Measurements from ENCODE around the gene NBEAL2. TPM values are rescaled to one million over a fixed set of nuclear protein-coding genes. Genes with fewer than 3 reads are reported as not detected.

Gene NBEAL2
- total and polyA plus RNA-seq, 2 experiments from 2014 or later: 38.6 to 42.2 TPM

DNA sequence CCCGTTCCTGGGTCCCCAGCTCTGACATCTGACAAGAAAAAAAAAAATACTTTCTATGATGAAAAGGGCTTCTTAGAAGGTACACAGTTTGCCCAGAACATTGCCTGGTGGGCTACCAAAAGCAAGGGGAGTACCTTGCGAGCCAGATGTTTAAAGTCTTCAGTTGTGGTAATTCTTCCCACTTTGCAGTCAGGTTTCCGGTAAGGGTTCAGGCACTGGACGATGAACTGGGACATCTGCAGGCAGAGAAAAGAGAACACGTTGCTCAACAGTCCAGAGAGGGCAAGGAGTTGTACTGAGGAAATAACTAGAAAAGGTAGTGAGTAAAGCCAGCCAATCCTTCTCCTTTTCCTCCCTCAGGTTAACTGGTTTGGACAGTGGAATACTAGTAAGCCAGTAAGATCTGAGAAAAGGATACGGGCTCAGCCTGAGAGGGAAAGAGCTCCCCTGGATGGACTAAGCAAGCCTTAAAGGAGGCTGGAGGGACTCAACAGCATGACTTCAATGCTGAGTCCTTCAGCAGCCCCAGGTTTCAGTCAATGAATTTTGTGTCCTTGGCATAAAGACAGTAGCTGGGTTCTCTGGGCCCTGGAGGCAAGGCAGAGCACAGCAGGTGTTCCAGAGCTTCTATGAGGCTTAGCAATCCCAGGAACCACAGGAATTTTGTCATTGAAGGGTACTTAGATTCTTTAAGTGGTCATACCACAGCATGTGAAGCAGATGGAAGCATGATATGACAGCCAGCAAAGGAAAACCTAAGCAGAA, 38.2 kb downstream of the NBEAL2 start:
- peaks cover 11% of the 10 kb centered on the region for H3K4me1 ChIP-seq (ENCODE audit: insufficient read depth)
- TF ChIP-seq EZH2 (IDR thresholded peaks at IDR 0.05; ENCODE audit: borderline replicate concordance) (no peak), EZH2phosphoT487 (IDR thresholded peaks at IDR 0.05; ENCODE audit: low read depth, severe bottlenecking, unreplicated experiment) (no peak)
- TF ChIP-seq, protein P1, sequence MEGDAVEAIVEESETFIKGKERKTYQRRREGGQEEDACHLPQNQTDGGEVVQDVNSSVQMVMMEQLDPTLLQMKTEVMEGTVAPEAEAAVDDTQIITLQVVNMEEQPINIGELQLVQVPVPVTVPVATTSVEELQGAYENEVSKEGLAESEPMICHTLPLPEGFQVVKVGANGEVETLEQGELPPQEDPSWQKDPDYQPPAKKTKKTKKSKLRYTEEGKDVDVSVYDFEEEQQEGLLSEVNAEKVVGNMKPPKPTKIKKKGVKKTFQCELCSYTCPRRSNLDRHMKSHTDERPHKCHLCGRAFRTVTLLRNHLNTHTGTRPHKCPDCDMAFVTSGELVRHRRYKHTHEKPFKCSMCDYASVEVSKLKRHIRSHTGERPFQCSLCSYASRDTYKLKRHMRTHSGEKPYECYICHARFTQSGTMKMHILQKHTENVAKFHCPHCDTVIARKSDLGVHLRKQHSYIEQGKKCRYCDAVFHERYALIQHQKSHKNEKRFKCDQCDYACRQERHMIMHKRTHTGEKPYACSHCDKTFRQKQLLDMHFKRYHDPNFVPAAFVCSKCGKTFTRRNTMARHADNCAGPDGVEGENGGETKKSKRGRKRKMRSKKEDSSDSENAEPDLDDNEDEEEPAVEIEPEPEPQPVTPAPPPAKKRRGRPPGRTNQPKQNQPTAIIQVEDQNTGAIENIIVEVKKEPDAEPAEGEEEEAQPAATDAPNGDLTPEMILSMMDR (IDR thresholded peaks at IDR 0.05; ENCODE audit: poor library complexity): no peak
- H3K4me3 ChIP-seq: no peak overlapping the region
- H4K20me1 ChIP-seq (ENCODE audit: insufficient read depth, poor library complexity, severe bottlenecking): peaks cover 9% of the 10 kb centered on the region
- no peaks in the 10 kb centered on the region for H3K27me3 ChIP-seq
- H3K9me2 ChIP-seq (replicated peaks; ENCODE audit: insufficient read depth): no peaks in the 10 kb centered on the region
- DNase-seq (ENCODE audit: low spot score): no peak
- WGBS (ENCODE audit: low lambda C conversion rate, missing lambda C conversion rate): 96% methylated on average over 6 of the region's 6 CpGs
- H3K27ac ChIP-seq: peak overlapping the region; percentile 40
- H2AFZ ChIP-seq: no peak overlapping the region
- peaks cover 26% of the 10 kb centered on the region for H3K79me2 ChIP-seq
- H3K36me3 ChIP-seq (replicated peaks; ENCODE audit: insufficient read depth, low read depth): no peaks in the 10 kb centered on the region
- H3K4me2 ChIP-seq: no peak overlapping the region
- H3K9me3 ChIP-seq (ENCODE audit: low read depth): no peaks in the 10 kb centered on the region

GRCh38 chr3:47018269-47018611, 38.8 kb downstream of the NBEAL2 start:
- peaks cover 11% of the 10 kb centered on the region for H3K4me1 ChIP-seq (ENCODE audit: insufficient read depth)
- H3K4me2 ChIP-seq: no peak overlapping the region
- H4K20me1 ChIP-seq (ENCODE audit: insufficient read depth, poor library complexity, severe bottlenecking): peaks cover 9% of the 10 kb centered on the region
- no peaks in the 10 kb centered on the region for H3K27me3 ChIP-seq
- no peak overlapping the region for H2AFZ ChIP-seq
- no peak for DNase-seq (ENCODE audit: low spot score)
- no peaks in the 10 kb centered on the region for H3K9me3 ChIP-seq (ENCODE audit: low read depth)
- peaks cover 27% of the 10 kb centered on the region for H3K79me2 ChIP-seq
- TF ChIP-seq EZH2phosphoT487 (IDR thresholded peaks at IDR 0.05; ENCODE audit: low read depth, severe bottlenecking, unreplicated experiment): no peak
- TF ChIP-seq EZH2 (IDR thresholded peaks at IDR 0.05; ENCODE audit: borderline replicate concordance): no peak
- TF ChIP-seq, protein P1 (IDR thresholded peaks at IDR 0.05; ENCODE audit: poor library complexity): no peak
- H3K4me3 ChIP-seq: no peak overlapping the region
- H3K36me3 ChIP-seq (replicated peaks; ENCODE audit: insufficient read depth, low read depth): no peaks in the 10 kb centered on the region
- H3K9me2 ChIP-seq (replicated peaks; ENCODE audit: insufficient read depth): no peaks in the 10 kb centered on the region
- peak overlapping the region; percentile 40 for H3K27ac ChIP-seq

DNA sequence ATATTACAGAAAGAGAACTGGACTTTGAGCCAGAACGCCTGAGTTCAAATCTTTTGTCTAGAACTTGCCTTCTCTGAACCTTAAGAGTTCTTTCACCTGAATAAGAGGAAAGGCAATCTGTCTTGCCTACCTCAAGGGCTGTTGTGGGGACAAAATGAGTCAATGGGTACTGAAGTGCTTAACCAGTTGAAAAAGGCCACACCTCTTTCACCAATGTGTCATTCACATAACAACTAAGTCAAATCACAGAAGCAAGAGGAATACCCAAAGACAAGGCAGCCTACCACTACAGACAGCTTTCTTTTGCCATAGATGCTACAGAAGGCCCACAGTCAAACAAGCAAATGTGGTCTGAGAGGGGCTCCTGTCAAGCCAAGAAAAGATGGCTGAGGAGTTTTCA, 39.7 kb downstream of the NBEAL2 start:
- H4K20me1 ChIP-seq (ENCODE audit: insufficient read depth, poor library complexity, severe bottlenecking): peaks cover 9% of the 10 kb centered on the region
- WGBS (ENCODE audit: low lambda C conversion rate, missing lambda C conversion rate): 95% methylated on average over 1 of the region's 1 CpG
- no peaks in the 10 kb centered on the region for H3K9me2 ChIP-seq (replicated peaks; ENCODE audit: insufficient read depth)
- no peak overlapping the region for H2AFZ ChIP-seq
- H3K36me3 ChIP-seq (replicated peaks; ENCODE audit: insufficient read depth, low read depth): no peaks in the 10 kb centered on the region
- peaks cover 11% of the 10 kb centered on the region for H3K4me1 ChIP-seq (ENCODE audit: insufficient read depth)
- no peaks in the 10 kb centered on the region for H3K9me3 ChIP-seq (ENCODE audit: low read depth)
- no peaks in the 10 kb centered on the region for H3K27me3 ChIP-seq
- H3K4me3 ChIP-seq: no peak overlapping the region
- peak overlapping the region; percentile 23 for H3K27ac ChIP-seq
- no peak for DNase-seq (ENCODE audit: low spot score)
- no peak overlapping the region for H3K4me2 ChIP-seq
- TF ChIP-seq EZH2phosphoT487 (IDR thresholded peaks at IDR 0.05; ENCODE audit: low read depth, severe bottlenecking, unreplicated experiment) (no peak), EZH2 (IDR thresholded peaks at IDR 0.05; ENCODE audit: borderline replicate concordance) (no peak)
- TF ChIP-seq, protein P1 (IDR thresholded peaks at IDR 0.05; ENCODE audit: poor library complexity): no peak
- H3K79me2 ChIP-seq: peaks cover 34% of the 10 kb centered on the region

Measured in hepatocyte (in vitro differentiated cells).